GM18499 (cell line): Measurements from ENCODE around the gene AKAP6.

ENCODE experiments used
- ATAC-seq: cut with Tn5 transposase; IDR thresholded peaks from one replicate; pipeline ENCODE4 v1.9.1; 2021; ENCODE audit warnings: moderate number of reproducible peaks; ENCODE audit not compliant: insufficient read depth, unreplicated experiment

AKAP6 gene

DNA sequence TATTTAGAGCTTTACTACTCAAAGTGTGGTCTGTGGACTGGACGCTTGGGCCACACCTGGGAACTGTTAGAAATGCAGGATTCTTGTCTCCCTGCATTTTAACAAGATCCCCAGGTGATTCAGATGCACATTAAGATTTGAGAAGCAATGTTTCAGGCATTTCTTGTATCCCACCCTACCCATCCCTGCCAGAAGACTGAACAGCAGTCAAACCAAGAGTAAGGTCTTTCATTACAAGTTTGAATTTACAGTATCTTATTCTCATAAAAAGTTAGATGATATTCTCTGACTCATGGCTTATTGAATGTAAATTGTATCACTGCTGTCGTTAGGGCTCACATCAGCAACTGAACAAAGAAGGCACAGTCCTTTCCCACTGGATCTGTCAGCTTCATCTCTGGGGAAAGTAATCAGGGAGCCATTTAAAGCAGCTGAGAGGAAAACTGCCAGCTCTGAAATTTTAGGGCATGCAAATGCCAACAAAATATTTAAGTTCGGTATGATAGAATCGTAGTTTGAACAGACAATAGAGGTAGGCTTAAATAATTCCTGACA, 141.1 kb downstream of the AKAP6 start:
- no peak for ATAC-seq

DNA sequence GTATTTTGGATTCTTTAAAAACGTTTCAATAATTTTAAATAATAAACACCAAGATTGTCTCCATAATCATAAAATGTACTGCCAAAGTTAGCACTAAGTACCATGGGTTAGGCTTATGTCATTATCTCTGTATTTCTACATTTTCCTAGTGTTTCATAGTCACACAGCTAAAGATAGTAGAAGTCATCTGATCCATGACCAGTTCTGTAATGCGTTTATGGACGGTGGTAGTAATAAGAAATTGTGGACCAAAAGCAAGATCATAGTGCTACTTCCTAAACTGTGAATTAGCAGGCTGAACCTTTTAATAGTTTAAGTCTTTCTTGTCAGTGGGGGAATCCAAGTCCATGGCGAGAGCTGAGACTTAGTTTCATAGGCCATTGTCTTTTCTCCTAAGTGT, 142.1 kb downstream of the AKAP6 start:
- no peak for ATAC-seq

DNA sequence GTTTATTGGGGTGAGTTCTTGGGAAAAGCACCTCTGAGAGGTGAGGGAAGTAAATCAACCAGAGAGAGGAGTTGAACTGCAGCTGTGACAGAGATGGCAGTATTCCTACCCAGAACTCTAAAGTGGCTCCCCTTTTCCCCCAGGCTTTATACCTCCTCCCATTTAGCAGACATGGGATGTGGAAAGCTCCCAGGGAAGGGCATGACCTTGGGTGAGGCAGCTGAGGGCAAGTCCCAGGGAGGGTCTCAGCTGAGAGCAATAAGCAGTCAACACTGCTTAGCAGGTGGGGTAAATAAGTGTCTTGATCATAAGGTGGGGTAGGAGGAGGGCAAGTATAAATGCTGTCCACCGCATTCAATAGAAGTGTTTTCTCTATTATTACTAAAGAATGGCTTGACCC, 143.0 kb downstream of the AKAP6 start:
- no peak for ATAC-seq

DNA sequence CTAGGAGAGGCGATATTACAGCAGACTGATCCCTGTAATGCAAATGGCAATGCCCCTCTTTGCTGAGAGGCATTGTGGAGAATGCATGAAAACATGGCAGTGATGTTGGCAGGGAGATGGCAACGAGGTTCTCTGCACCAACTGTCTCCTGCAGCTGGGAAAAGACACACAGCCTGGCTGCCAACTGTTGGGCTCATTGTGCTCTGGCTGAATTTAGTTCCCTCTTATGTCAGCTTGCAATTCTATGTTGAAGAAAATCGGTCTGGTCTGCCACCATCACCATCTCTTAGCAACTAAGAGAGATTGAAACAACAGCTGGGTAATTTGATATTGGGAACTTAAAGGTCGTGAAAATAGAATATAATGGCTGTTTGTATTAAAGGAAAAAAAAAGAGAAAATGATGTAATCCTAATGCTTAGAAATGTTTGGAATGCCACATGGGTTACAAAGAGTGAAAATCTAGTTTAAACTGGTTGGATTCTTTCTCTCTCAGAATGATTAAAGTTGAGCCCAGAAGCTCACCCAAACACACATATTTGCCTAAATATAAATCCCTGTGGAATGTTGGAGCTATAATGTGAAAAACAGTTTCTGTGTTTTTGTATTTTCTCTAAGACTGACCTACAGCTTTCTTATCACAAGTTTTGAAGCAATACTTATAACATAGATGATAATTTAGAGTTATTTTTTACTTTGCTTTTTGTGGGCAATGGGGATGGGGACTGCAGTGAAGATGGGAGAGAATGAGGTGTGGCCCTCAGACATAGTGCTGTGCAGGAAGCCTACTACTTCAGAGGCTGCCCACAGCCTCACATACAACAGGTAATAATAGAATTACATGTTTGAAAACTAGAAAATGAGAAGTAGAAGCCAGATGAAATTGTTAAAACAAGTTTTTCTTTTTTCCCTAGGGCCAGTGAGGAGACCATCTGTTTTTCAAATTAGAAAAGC, 143.7 kb downstream of the AKAP6 start:
- ATAC-seq: no peak

DNA sequence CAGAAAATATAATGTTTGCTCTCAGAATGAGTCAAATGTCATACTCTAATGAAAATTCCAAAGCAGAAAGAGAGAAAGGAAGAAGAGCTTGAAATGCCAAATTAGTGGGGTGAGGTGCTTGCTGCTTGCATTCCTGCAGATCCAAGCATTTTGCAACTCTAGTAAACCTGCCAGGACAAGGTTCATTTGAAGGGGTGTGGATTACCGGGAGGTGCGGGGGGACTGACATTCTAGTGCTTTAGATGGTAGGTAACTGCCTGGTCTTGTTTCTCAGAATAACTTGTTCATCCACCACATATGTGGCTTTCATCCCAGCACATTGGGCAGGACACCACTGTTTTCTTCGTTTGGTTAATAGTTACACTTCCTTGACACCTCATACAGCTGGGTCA, 144.4 kb downstream of the AKAP6 start:
- no peak for ATAC-seq

DNA sequence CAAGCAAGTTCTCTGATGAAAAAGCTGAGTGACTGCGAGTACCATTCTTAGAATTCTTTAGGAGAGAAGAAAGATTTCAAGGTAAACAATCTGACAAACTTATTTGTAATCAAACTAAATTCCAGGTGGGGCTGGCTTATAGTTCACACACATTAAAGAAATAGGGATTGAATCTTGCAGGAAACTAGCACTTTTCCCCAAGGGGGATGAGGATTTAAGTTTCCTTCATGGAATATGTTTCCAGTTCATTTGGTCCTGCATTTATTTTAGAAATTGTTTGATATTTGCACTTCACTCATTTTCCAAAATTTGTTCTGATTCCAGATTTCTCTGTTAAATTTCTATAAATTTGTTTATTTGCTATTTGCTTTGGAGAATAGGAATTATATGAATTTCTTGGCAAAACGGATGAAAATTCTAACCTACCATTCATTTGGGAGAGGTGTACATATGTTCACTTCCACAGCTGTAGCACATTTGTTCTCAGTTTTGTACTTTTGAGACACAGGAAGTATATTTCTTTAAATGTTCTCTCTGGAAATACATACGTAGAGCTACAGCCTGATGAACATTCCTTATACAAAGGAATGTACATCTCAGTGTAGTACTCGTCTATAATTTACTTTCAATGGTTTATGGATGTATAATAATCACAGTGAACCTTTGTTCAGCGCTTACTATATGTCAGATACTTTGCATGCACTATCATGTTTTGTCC, 145.5 kb downstream of the AKAP6 start:
- no peak for ATAC-seq

DNA sequence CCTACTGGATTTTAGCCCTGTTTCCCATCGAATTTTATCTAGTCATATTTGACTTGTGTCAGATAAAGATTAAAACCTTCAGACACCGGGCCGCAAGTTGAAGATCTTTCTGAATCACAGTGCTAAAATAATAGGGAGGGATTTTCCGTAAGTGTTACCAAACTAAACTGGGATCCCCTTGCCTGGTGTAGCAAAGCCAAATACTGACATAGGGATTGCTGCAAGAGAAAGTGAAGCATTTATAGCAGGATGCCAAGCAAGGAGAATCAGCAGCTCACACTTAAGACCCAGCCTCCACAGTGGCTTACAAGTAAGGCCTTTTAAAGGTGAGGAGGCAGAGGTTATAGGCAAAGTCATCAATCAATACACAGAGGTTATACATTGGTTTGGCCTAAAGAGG, 147.4 kb downstream of the AKAP6 start:
- no peak for ATAC-seq

DNA sequence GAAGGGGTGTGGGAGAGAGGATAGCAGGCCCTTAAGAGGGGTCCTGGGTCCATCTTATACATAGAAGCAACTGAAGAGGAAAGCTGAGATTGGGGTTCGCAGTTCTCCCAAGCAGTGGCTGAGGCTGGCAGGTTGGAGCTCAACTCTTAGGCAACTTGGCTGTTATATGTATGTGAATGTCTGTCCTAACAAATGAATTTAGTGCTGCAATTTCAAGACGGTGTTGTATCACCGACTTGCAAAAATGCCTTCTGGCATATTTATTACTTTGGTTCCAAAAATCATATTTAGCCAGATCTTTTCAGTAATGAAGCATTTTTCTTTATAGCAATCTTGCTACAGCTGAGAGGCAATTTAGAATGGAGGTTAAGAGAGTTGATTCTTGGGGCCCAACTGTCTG, 148.3 kb downstream of the AKAP6 start:
- ATAC-seq: no peak

DNA sequence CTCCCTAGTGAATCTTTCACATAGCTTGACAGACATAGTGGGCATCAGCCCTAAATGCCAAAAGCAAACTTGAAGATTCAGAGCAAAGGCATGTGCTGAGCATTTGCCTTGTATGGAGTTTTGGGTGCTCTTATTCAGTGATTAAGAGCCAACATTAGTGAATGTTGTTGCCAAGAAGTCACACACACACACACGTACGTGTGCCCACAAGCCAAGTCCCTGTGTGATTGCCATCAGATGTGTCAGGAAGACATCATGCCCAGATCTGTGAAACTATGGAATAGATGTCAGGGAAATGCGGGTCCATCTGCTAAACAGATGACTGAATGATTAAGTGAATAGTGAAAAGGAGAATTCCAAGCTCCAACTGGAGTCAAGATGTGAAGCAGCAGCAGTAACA, 149.0 kb downstream of the AKAP6 start:
- ATAC-seq: no peak

DNA sequence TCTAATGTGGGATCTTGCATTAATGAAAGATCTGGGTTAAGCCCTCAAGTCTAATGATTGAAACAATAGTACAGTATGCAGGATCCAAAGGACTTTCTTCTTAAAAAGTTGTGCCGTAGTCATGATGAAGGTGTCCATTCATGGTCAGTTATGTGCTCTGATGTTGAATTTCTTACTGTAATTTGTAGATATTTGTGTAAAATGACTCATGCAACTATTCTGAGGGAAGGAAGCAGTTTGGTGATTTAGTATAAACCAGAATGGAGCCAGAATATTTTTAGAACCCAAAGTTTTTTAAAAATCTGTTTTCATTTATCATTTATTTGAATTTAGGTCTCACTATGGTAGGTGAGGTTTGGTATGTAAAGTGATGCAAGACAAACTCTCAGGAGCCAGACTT, 151.2 kb downstream of the AKAP6 start:
- ATAC-seq: no peak

DNA sequence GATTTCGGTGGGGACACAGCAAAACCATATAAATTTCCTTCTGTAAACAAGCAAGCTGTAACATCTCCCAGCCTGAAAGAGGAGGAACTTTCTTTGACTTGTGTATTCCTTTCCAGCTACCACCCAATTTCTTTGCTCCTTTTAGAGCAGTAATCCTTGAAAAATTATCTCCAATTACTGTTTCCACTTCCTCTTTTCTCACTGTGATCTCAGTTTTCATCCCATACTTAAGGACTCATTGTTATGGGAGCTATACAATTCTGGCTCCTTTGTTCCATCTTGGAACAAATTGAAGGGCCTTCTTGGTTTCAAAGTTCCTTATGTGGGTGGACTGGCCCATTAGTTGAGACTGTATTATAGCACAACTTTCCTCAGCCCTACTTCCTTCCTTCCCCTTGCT, 152.6 kb downstream of the AKAP6 start:
- no peak for ATAC-seq

DNA sequence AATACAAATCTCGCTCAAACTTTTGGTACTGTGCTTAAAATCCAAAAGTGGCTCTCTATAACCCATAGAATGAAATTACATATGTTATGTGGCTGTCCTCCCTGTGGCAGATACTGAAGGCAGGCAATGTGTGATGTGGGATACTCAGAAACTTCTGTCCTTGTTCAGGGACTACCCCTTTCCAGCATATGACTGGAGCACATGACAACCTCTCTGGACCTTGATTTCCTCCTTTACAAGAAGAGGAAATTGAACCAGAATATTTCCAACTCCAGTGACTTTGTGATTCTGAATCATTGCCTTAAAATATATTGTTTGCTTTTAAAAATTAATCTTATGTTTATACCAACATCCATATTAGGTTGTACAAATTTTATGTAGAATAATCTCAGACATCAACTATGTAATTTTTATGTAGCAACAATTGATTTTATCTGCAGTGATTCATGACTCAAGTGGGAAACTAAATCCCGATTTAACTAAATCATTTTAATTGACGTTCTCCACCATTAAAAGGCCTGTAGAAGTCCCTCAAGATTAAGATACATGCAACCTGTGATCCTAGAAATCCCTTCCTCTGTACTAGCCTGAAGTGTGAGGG, 162.4 kb downstream of the AKAP6 start:
- no peak for ATAC-seq

DNA sequence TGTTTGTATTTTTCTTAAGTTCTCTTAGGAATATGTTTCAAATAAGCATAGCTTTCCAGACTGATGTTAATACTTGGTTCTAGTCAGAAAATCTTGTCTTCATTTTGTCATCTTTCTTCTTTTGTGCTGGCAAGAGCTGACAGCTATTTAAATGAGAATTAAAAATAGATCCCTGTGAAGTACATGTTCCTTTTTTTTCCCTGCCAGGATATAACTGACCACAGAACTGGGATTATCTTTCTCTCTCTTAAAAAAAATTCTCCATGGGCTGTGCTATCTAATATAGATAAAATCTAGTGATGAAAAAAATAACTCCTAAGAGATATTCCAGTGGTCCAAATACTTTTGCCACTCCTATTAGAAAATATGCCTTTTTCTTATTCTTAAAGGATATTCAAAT, 163.4 kb downstream of the AKAP6 start:
- ATAC-seq: no peak

DNA sequence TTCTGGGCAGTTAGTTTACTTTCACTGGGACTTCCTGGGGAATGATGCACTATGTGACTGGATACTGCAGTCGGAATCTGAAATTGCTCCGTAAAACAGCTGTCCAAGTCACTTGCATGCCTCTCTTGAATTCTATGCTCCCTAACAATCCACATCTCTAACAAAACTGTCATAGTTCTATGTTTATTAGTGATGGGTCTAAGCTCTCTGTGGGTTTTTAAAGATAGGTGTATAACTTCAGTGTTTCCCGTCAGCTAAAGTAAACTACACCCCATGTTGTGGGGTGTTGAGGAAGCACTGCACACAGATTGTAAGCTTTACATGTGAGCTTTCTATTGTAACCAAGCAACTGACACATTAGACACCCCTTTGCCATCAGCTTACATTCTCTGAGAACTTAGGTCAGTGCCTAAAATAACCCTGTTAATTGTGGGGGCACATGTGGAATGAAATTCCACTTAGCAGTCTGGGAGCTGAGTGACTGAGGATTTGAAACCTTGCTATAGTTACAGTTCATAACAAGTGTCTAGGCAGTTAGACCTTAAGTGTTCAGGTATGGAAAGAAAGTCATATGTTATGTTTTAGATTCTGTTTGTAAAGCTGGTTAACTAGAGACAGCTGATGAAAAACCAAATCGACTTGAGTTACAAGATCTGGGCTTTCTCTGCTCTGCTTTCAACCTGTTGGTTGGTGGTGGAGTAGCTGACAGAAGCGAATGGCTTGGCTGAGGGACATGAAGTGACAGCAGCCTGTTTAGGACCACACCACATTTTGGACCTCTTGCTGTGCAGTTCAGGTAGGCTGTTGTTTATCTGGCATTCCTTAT, 165.7 kb downstream of the AKAP6 start:
- no peak for ATAC-seq

DNA sequence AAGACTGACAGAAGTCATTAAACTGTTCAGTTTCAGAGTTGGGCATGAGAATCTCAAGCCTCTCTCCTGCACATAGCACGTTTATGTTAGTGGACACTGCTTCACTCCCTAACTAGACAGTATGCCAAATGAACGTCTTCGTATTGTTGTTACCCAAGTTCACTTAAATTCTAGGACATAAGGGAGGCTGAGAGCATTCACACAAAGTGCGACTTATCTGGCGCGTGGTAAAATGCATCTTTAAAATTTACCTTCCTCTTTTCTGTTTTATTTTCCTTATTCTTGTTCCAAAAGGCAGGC, 166.3 kb downstream of the AKAP6 start:
- ATAC-seq: no peak

DNA sequence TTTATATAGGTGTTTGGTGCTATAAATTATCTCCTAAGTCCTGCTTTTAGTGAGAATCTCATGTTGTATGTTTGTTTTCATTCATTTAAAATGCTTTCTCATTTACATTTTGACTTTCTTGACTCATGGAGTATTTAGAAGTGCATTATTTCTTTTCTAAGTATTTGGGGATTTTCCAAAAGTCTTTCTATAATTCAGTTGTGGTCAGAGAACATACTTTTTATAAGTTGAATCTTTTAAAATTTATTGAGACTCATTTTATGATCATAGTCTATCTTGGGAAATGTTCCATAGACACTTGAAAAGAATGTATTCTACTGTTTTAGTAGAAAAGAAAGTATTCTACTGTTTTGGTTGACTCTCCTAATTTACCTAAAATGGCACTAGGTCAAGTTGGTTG, 168.2 kb downstream of the AKAP6 start:
- ATAC-seq: no peak

DNA sequence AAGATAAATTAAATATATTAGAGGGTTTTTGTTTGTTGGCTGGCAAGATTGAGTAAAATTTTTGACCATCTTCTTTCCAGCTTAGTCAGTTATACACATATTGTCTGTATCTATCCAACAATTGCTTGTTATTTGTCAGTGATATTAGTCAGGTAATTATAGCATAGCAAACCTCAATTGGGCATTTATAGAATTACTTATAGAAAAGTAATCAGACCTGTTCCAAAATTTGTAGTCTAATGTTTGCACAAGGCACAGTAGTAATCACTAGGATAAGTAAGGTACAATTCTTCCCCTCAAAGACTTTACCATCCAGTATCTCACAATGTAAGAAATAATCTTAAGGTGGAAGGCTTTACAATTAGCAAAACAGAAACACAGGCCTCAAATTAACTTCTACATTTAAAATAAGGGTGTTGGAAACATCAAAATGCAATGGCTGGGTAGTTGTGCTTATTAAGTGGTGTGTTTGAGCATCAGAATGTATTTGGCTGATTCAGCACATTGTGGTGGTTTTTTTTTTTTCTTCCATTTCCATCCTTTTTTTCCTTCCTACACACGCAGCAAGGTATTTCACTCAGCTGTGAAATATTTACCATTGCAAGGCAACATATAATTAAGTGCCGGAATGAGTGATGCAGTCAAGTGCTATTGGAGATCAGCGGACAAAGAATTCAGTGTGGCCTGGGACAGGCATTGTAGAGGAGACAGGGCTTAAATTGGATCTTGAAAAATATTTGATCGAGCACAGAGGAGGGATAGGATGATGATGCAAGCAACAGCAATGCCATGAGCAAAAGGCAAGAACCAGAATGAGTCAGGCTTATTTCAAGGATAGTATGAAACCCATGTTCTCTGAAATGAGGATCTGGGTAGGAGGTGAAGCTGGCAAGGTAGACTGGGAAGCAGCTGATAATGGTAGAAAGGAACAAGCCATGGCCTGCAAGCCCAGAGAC, 178.2 kb downstream of the AKAP6 start:
- no peak for ATAC-seq

DNA sequence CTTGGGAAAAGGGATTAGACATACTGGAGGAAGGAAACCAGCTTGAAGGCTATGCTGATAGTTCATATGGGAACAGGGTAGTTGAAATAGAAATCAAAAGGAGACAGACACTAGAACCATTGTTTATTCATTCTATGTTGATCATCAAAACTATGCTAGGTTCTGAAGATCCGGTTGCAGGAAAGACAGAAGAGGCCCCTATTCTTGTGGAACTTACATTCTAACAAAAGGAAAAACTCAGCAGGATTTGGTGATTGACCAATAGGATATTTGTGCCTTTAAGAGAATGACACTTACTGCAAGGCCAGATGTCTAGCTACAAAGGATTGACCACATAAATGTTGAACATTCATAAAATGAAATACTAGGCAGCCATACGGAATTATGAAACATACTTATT, 179.2 kb downstream of the AKAP6 start:
- no peak for ATAC-seq

DNA sequence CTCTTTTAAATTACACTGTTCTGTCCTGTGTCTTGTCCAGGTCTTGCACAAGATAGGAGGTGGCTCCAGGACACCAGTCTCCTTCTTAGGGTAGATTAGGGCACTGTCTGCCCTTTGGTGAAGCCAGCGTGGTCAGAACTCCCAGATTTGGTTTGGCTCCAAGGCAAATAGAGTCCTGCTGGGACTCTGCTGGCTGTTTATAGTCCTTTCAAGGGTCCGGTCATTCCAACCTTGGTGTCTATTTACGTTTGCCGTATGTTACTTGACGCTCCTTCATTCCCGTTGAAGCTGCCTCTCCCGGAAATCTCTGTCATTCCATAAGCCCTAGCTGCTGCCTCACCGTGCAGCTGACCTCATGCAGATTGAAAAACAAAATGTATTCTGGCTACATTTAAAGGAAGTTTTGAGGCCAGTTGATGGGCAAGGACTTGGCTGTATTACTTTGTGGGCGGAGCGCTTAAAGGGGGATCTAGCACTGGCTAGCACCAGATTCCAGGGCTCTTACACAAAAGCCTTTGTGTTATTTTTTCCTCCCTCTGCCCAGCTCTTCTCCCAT, 180.6 kb downstream of the AKAP6 start:
- ATAC-seq: no peak
